ENCODE measurements around the gene TNKS1BP1. TPM values are rescaled to one million over a fixed set of nuclear protein-coding genes. Genes with fewer than 3 reads are reported as not detected.

Gene TNKS1BP1
- total and polyA plus RNA-seq, 4 donors = 28.3 to 67.1 (median 47.0) TPM

- Histone ChIP-seq H3K9ac (ENCODE audit: low read depth in 1 of 2, low read length in 2 of 2) (no peak overlapping the region), H3K36me3 (ENCODE audit: control insufficient read depth in 4 of 4, insufficient read depth in 3 of 4, low read depth in 1 of 4, low read length in 3 of 4) (no peaks in the 10 kb centered on the region), H3K27ac (ENCODE audit: low read depth in 1 of 2, low read length in 2 of 2) (no peak overlapping the region), H3K9me3 (ENCODE audit: control insufficient read depth in 4 of 4, low read length in 3 of 4) (no peaks in the 10 kb centered on the region), H3K27me3 (ENCODE audit: control insufficient read depth in 4 of 4, insufficient read depth in 4 of 4, low read length in 3 of 4) (no peaks in the 10 kb centered on the region), H3K4me1 (ENCODE audit: control insufficient read depth in 4 of 4, insufficient read depth in 4 of 4, low read length in 3 of 4) (no peaks in the 10 kb centered on the region), H3K4me3 (ENCODE audit: low read depth in 1 of 3, low read length in 3 of 3) (no peak overlapping the region)
- TF ChIP-seq HNF4A (conservative IDR thresholded peaks at IDR 0.05) (no peak), SP1 (IDR thresholded peaks at IDR 0.05) (no peak), ZBTB33 (IDR thresholded peaks at IDR 0.05) (no peak), ATF3 (IDR thresholded peaks at IDR 0.05) (no peak), RXRA (IDR thresholded peaks at IDR 0.05) (no peak), FOXA1 (IDR thresholded peaks at IDR 0.05) (no peak)
- no peak for DNase-seq (ENCODE audit: low spot score)
- 52% methylated on average over 3 of the region's 3 CpGs for WGBS
Measured at GRCh38 chr11:57373146-57373545, 48.4 kb upstream of the TNKS1BP1 start.

- no peak for TF ChIP-seq TAF1 (conservative IDR thresholded peaks at IDR 0.05)
- TF ChIP-seq ATF3 (IDR thresholded peaks at IDR 0.05) = no peak
- no peak for TF ChIP-seq JUND (IDR thresholded peaks at IDR 0.05)
- no peak for TF ChIP-seq RAD21 (IDR thresholded peaks at IDR 0.05)
- TF ChIP-seq REST (IDR thresholded peaks at IDR 0.05) = no peak
- TF ChIP-seq ZBTB33 (IDR thresholded peaks at IDR 0.05) = no peak
- no peak for TF ChIP-seq EGR1 (IDR thresholded peaks at IDR 0.05; ENCODE audit: low read depth in 2 of 2)
- TF ChIP-seq FOXA1 (IDR thresholded peaks at IDR 0.05) = no peak
- TF ChIP-seq GABPA (IDR thresholded peaks at IDR 0.05 in 1 of 2, conservative IDR thresholded peaks at IDR 0.05 in 1 of 2) = no peak
- no peak for TF ChIP-seq RXRA (IDR thresholded peaks at IDR 0.05)
- TF ChIP-seq FOXA2 (IDR thresholded peaks at IDR 0.05) = no peak
- TF ChIP-seq NR2F2 (IDR thresholded peaks at IDR 0.05) = no peak
- no peak for TF ChIP-seq CTCF (IDR thresholded peaks at IDR 0.05; ENCODE audit: low read depth, low read length, missing input control)
- no peak for TF ChIP-seq HNF4A (conservative IDR thresholded peaks at IDR 0.05)
- TF ChIP-seq MAX (IDR thresholded peaks at IDR 0.05) = no peak
- no peak for TF ChIP-seq HNF4G (IDR thresholded peaks at IDR 0.05)
- no peak for TF ChIP-seq SP1 (IDR thresholded peaks at IDR 0.05)
- TF ChIP-seq YY1 (IDR thresholded peaks at IDR 0.05) = no peak
- H3K4me1 ChIP-seq (ENCODE audit: control insufficient read depth in 4 of 4, insufficient read depth in 4 of 4, low read length in 3 of 4) = no peaks in the 10 kb centered on the region
- no peak for DNase-seq (ENCODE audit: low spot score)
Measured at GRCh38 chr11:57370941-57371340, 46.2 kb upstream of the TNKS1BP1 start.

More at GRCh38 chr11:57370941-57371340, 46.2 kb upstream of the TNKS1BP1 start:
- H3K4me3 ChIP-seq (ENCODE audit: low read depth in 1 of 3, low read length in 3 of 3) = no peak overlapping the region
- no peak overlapping the region for H3K9ac ChIP-seq (ENCODE audit: low read depth in 1 of 2, low read length in 2 of 2)
- H3K36me3 ChIP-seq (ENCODE audit: control insufficient read depth in 4 of 4, insufficient read depth in 3 of 4, low read depth in 1 of 4, low read length in 3 of 4) = no peaks in the 10 kb centered on the region
- H3K9me3 ChIP-seq (ENCODE audit: control insufficient read depth in 4 of 4, low read length in 3 of 4) = no peaks in the 10 kb centered on the region
- no peak overlapping the region for H3K27ac ChIP-seq (ENCODE audit: low read depth in 1 of 2, low read length in 2 of 2)
- no peaks in the 10 kb centered on the region for H3K27me3 ChIP-seq (ENCODE audit: control insufficient read depth in 4 of 4, insufficient read depth in 4 of 4, low read length in 3 of 4)

Measured in liver (tissue), 9 donors.